NCI-H345 treated with DMSO at 0.1 percent for 48 hours (cell line): ENCODE results near the gene RAPGEF4.
"Not testable (repeated sequence)": the region's sequence is repeated elsewhere in the genome, so short reads cannot be mapped to it uniquely, and the experiment has no call there.

ENCODE experiments used
- DNase-seq: peaks from one replicate; lab custom pipeline; 2025; ENCODE audit not compliant: unreplicated experiment; lab: John Stamatoyannopoulos, UW

RAPGEF4 gene

DNA sequence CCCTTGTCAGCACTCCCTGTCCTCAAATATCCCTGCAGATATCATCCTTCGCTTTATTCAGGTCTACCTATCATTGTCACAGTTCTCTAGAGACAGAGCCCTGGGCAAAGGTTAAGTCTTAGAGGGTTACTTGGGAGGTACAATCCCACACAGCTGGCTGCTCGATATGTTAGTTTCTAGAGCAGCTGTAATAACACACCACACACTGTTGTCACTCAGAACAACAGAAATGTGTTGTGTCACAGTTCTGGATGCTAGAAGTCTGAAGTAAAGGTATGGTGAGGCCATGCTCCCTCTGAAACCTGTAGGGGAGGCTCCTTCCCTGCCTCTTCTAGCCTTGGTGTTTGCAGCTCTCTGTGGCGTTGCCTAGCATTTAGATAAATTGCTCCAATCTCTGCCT, 9.9 kb upstream of the RAPGEF4 start:
- no peak for DNase-seq

DNA sequence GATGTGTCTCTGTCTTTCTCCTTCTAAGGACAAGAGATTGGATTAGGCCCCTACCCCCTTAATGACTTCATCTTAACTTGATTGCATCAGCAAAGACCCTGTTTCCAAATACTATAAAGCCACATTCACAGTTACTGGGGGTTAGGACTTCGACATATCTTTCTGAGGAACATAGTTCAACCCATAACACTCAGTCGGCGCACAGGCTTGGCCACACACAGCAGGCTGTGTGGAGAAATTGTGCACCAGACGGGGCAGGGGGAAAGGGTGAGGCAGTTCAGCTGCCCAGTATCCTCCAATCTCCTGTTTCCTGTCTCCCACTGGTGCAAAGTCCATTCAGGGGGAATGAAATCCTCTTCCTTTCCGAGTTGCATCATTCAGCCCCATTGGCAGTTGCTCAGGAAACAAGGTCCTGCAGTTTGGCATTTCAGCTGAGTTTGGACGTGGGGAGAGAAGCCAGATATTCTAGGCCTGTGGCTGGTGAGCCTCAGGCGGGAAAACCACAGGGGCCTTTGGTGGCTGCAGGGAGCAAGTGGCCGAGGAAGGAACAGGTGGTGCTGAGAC, 9.4 kb upstream of the RAPGEF4 start:
- no peak for DNase-seq

DNA sequence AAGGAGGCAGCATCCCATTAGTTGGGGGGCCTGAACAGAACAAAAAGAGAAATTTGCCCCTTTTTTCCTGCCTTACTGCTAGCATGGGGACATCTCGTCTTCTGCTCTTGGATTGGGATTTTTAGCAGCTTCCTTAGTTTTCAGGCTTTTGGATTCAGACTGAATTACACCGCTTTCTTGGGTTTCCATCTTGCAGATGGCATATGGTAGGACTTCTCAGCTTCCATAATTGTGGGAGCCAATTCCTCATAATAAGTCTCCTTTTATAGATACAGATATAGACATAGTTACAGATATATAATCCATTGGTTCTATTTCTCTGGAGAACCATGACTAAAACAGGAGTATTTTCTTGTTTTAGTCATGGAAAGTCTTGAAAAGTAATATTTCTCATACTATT, 5.2 kb upstream of the RAPGEF4 start:
- DNase-seq: no peak

DNA sequence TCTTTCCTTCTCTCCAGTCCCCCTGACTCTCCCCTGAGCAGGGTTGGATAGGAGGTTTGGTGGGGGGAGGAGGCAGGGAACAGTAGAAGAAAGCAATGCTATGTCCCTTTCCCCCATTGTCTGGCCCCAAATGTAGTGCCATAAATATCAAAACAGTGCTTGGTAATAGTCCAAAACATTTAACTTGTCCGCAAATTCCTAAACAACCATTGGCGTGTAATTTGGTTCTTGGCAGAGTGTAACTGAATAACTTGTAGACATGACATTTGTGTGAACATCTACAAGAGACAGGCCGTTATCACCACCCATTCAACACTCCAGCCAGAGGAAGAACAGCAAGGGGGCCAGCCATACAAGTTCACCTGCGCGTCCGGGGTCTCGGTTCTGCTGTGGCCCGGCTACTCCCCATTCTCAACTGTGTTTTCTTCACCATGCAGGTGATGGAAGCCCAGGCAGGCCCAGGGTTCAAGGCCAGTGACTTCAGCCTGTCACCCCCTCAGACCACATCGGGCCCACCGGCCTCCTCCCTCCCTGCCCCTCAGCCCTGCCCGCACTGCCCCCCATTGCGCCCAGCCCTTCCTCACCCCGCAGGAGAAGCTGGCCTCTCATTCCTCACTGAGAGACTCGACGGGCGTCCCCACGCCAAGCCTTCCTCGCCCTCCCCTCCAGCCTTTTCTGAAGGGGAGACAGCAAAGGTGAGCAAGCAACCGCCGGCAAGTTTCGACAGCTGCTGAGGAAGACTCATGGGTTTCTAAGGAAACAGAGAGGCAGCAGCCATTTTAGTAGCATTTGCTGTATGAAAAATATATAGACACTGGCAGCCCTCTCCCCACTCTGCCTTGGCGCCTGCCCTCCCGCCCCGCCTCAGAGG, 699 bp upstream of the RAPGEF4 start:
- DNase-seq: no peak

DNA sequence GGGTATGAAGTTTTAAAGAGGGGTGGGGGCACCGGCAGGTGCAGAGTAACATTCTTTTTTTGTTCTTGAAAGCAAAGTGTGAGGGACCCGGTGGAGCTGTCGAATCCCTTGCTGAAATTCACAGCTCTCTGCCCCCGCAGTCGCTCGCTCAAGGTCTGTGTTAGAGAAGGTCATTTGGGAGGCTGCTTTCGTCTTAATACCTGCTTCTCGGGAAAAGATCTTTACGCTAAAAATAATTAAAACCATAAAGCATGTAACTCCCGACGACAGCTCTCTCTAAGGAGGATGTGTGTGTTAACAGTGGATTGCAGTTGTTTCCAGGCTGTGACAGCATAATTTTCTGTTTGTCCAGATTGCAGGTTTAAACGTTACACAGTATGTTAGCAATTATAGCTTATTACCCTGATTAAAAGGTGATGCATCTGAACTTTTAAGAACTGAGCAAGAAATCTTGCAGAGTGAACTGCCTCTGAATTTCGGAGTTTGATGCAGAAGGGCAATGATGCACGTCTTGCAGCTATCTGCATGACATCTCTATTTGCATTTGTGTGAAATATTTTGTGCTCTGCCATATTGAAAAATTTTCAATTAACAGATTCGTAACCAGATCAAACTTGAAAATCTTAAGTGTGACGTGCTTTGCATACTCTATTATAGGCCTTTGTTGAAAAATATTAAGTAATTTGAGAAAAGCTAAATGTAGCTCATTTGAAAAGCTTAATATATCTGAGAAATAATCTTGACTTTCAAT, 954 bp downstream of the RAPGEF4 start:
- DNase-seq: peak; percentile 7

DNA sequence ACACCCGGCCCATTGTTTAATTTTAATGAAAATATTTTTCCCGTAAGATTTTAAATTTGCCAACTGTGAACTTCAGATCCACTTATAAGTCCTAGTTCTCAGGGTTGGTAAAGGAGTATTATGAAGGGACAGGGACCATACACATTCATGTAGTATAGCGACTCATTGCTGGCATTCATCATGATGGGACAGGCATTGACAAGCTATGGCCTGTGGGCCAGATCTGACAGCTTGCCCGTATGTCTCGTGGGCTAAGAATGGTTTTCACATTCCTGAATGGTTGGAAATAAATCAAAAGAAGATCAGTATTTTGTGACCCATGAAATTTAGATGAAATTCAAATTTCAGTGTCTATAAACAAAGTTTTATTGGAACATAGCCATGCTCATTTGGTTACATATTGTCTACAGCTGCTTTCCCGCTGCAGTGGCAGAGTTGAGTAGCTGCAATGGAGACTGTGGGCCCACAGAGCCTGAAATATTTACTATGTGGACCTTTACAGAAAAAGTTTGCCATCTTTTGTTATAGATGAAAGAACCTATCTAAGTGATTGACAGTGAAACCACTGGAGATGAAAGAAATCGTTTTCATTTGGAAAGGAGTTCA, 4.1 kb downstream of the RAPGEF4 start:
- no peak for DNase-seq

DNA sequence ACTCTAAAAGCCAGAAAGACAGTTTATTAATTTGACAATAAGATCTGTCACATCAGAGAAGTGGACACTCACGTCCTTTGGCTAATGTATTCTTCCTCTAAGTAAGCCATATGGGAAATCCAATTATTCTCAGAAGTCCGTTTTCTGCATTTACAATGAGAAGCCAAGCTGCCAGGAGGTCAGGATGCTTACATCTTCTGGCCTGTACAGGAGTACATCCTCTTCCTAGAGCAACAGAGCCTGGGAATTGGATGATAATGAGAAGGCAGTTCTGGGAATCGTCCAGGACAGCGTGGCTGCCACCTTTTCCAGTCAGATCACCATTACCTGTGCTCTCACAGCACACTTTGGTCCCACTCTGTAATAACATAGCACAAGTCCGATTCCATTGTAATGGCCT, 5.2 kb downstream of the RAPGEF4 start:
- DNase-seq: no peak

DNA sequence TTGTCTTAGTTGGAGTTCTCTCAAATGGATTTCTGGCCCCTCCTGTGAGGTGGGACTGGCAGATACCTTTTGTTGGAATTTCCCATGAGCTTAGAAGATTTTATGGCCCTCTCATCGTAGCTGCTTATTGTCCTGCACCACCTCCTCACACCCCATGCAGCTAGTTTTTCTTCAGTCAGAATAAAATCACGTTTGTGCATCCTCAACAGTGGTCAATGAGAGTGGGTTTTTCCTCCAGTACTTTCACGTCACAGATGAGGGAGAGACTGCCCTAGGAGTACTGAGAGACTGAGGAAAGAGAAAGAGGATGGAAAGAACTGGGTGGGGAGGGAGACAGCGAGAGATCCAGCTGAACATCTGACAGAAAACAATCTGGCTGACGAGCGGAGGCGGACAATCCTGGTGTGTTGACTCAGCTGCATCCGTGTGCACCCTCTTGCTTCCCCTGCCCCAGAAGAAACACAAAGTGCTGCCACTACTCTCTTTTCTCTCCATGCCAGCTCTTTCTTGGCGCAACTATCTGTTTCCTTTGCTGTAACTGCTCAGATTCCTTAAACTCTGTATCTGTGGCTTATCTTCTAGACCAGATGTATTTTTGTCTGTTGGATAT, 7.4 kb downstream of the RAPGEF4 start:
- peak; percentile 80 for DNase-seq

DNA sequence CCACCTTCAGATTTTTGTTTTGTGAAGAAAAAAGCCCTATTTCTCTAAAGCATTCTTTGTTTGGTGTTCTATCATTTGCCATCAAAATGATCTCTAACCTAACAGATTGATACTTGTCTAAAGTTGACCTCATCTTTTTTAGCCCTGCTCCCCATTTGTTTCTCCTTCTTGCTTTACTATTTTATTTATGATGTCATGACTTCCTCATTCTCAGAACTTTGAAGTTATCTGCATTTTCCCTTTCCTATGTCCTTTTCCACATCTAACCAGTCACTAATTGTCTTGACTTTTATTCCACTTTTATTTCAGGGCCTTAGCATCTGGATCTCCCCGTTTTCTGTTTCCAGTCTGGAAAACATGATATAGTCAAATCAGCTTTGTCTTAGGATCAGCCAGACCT, 8.3 kb downstream of the RAPGEF4 start:
- DNase-seq: no peak

DNA sequence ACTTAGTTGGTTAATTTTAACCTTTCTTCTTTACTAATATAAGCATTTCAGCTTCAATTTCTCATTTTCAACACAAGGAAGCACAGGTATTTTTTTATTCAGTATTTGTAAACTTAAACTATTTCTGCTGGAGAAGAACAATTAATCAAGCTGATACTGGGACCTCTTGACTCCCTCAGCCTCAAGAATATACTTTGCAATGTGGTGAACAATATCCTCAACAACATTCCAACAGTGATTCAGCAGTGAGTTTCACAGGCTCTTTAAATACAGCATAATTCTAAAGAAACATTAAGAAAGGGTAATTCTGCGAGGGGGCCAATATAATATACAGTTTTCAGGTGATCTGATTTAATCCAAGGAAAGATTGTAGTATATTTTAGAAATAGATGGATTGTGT, 10.0 kb downstream of the RAPGEF4 start:
- DNase-seq: no peak

DNA sequence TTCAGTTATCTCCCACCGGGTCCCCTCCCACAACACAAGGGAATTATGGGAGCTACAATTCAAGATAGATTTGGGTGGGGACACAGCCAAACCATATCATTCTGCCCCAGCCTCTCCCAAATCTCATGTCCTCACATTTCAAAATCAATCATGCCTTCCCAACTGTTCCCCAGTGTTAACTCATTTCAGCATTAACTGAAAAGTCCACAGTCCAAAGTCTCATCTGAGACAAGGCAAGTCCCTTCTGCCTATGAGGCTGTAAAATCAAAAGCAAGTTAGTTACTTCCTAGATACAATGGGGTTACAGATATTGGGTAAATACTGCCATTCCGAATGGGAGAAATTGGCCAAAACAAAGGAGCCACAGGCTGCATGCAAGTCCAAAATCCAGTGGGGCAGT, 12.9 kb downstream of the RAPGEF4 start:
- not testable (repeated sequence) for DNase-seq

DNA sequence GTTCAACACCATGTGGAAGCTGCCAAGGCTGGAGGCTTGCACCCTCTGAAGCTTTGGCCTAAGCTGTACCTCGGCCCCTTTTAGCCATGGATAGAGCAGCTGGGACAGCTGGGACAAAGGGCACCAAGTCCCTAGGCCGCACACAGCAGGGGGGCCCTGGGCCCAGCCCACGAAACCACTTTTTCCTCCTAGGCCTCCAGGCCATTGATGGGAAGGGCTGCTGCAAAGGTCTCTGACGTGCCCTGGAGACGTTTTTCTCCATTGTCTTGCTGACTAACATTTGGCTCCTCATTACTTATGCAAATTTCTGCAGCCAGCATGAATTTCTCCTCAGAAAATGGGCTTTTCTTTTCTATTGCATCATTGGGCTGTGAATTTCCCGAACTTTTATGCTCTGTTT, 13.7 kb downstream of the RAPGEF4 start:
- no peak for DNase-seq

DNA sequence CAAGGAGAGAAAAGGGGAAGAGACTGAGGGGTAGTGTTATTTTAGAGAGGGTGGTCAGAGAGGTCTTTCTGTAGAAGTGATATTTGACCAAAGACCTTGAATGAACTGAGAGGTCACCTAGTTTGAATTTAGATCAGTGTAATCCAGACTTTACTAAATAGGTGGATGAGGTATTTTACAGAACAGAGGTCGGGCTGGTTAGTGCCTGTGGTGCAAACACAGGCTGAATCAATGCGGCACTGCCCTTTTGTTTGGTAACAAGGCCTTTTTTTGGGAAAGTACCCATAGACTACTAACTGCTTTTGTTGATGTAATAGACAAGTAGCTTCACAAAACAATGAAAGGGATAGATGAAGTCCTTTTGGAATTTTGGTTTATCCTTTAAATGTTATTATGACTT, 15.9 kb downstream of the RAPGEF4 start:
- no peak for DNase-seq

DNA sequence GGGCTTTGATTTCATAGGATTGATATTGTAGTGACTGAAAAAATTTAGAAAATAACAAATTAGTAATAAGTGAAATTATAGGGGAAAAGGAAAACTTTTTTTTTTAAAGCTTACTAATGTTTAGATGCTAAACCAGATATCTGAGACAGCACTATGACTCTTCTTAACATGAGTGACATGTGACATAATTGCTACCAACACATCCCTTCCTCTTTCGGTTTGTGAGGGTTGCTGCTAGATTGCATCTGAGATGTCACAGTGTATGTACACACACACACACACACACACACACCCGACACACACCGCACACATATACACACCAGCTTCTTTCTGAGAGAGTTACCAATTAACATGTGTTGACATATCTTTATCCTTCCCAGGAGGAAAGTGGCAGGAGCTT, 18.0 kb downstream of the RAPGEF4 start:
- no peak for DNase-seq

DNA sequence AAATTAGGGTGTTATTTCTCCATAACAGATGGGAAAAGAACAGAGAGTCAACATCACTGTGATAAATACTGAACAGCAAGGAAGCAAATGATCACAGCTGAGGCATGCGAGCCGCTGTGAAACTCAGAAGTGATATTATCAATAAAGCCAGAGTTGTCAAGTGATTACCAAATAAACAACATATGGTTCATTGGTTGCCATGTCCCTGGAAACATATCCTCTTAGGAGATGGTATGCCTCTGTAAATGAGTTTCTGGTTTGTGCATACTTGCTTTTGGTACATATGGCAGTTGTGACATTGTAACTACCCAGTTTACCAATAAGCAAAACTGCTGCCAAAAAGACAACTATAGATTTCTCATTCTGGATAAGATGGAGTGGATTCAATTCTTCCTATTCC, 23.8 kb downstream of the RAPGEF4 start:
- no peak for DNase-seq

DNA sequence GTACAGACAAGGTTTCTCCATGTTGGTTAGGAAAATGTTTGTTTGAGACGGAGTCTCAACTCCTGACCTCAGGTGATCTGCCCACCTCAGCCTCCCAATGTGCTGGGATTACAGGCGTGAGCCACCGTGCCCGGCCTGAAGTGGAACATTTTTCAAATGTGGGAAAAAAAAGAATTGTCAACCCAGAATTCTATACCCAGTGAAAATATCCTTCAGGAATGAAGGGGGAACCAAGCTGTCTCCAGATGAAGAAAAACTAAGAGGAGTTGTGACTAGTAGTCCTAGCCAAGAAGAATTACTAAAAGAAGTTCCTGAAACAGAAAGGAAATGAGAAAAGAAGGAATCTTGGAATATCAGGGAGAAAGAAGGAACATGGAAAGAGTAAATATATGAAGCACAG, 25.7 kb downstream of the RAPGEF4 start:
- no peak for DNase-seq

DNA sequence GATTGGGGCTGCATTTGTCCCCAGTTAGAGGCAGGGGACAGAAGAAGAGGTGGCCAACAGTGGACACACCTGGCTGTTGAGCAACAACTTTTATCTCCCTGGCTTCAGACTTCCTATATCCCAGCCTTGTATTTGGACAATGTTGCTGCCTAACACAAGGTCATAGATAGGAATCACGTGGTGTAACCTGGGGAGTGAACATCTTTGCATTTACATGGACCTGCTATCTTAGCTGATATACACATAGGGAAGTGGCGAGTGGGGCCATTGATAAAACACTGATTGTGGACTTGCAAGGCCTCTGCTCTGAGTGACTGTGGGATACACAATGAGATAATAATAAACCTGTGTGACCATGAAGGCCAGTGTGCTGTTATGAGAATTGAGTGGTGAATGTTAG, 26.9 kb downstream of the RAPGEF4 start:
- no peak for DNase-seq

DNA sequence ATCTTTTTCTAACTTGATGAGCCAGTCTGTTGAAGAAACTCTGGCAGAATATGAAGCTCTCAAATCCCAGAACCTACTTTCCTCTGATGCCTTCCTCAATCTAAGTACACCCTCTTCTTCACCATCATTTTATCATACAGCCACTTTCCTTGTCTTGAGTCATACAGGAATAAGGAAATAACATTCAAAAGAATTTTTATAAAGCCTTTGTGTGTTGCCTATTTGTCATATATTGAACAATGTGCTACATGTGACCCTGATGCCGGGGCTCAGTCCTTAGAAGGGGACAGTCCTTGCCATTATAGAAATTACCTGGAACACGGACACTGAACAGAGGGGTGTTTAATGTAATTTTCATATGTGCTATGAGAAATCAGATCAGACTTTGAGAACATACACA, 27.4 kb downstream of the RAPGEF4 start:
- DNase-seq: no peak

DNA sequence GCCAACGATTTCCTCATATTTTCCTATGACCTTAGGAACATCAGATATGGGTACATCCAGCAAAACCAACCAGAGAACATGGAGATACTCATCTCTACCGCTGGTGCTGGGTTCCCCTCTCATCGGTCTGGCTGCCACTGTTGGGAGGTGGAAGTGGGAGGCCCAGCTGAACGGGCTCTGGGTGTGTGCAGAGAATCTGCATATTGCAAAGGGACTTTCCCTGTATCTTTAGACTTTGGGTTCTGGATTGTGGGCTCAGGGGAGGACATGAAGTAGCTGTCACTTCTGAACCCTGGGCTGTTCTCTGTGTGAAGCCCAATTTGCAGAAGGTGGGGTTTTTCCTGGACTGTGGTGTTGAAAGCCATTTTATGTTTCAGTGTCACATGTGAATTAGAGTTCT, 30.0 kb downstream of the RAPGEF4 start:
- DNase-seq: no peak

DNA sequence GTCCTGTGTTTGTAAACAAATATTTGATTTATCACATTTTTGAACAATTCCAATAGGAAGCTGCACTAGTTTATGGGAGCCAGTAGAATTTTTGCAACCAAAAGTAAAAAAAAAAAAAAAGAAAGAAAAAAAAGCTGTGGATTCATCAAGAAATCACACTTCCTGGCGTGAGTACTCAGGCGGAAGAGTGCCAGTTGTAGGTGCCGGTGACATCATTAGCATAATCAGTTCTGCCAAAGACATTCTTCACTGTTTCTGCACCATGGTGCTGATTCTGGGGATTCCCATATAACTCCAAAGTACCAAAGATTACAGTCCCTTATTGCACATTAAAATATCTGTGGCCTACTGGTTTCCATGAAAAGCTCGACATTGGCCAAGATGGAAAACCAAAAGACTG, 32.8 kb downstream of the RAPGEF4 start:
- DNase-seq: no peak

DNA sequence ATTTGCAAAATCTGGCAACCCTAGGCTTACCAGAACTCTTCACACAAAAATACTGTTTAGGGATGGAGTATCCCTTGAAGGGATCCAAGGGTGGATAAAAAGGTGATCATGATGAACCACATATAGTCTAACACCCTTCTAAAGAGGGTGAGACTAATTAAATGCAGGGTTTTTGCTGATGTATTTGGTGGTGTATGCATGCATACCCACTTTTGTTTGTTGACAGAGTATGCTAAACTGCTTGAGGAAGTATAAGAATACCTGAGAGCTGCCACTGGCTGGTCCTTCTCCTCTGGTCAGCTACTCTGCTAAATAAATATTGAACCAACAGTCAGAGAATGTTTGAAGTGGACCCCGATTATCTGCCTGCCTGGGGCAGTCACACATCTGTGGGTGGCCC, 34.2 kb downstream of the RAPGEF4 start:
- no peak for DNase-seq
